Parathyroid adenoma (tissue), 2 donors: ENCODE measurements around the gene N4BP3.

Source experiments
- H2AFZ ChIP-seq: fragments of 300-600 bp; sonication (generic); one replicate; pipeline ENCODE4 v1.7.0; 2017; ENCODE audit warnings: antibody characterized with exemption, mild to moderate bottlenecking
- H3K27ac ChIP-seq: fragments of 300-600 bp; sonication (generic); one replicate; pipeline ENCODE4 v1.7.0; 2017
- H3K27me3 ChIP-seq: fragments of 300-600 bp; sonication (generic); one replicate; pipeline ENCODE4 v1.7.0; 2017; ENCODE audit warnings: low read length; ENCODE audit not compliant: control insufficient read depth, insufficient read depth
- H3K36me3 ChIP-seq: fragments of 300-600 bp; sonication (generic); one replicate; pipeline ENCODE4 v1.7.0; 2017; ENCODE audit warnings: low read length; ENCODE audit not compliant: control insufficient read depth, insufficient read depth
- H3K4me1 ChIP-seq: fragments of 300-600 bp; sonication (generic); one replicate; pipeline ENCODE4 v1.7.0; 2017; ENCODE audit warnings: control low read depth
- H3K4me2 ChIP-seq: fragments of 300-600 bp; sonication (generic); one replicate; pipeline ENCODE4 v1.7.0; 2017; ENCODE audit warnings: low read length
- H3K4me3 ChIP-seq: fragments of 300-600 bp; sonication (generic); one replicate; pipeline ENCODE4 v1.7.0; 2017; ENCODE audit warnings: low read depth, low read length
- H3K79me2 ChIP-seq: fragments of 300-600 bp; sonication (generic); one replicate; pipeline ENCODE4 v1.7.0; 2017; ENCODE audit warnings: control low read depth
- H3K9ac ChIP-seq: fragments of 300-600 bp; sonication (generic); one replicate; pipeline ENCODE4 v1.7.0; 2017; ENCODE audit warnings: mild to moderate bottlenecking
- H3K9me3 ChIP-seq: fragments of 300-600 bp; sonication (generic); one replicate; pipeline ENCODE4 v1.7.0; 2017; ENCODE audit warnings: low read length; ENCODE audit not compliant: control insufficient read depth
- TF ChIP-seq, protein P1 (sequence below): fragments of 300-600 bp; sonication (generic); IDR thresholded peaks from one replicate; pipeline ENCODE4 v1.7.0; 2017; ENCODE audit warnings: antibody characterized with exemption, mild to moderate bottlenecking
- donor health status: primary hyperparathyroidism.

Gene N4BP3

DNA sequence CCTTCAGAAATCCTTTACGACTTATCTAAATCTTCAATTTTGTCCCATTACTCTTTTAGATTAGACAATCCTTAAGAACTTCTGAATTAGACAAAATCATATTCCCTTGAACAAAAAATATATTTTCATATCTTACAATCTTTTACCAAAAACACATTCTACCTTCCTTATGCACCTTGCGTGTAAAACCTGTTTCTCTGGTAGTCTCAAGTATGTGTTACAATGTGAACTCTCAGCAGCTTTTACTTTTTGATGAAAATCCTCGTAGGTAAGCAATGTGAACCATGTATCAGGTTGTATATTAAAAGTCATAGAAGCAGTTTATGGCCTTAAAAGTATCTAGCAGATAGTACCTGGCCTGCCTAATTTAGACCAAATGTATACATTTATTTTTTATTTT, 61.1 kb downstream of the N4BP3 start:
- H3K9ac ChIP-seq: no peak overlapping the region
- no peaks in the 10 kb centered on the region for H3K36me3 ChIP-seq
- no peaks in the 10 kb centered on the region for H3K4me1 ChIP-seq
- no peak overlapping the region for H2AFZ ChIP-seq
- no peak overlapping the region for H3K4me3 ChIP-seq
- TF ChIP-seq, protein P1, sequence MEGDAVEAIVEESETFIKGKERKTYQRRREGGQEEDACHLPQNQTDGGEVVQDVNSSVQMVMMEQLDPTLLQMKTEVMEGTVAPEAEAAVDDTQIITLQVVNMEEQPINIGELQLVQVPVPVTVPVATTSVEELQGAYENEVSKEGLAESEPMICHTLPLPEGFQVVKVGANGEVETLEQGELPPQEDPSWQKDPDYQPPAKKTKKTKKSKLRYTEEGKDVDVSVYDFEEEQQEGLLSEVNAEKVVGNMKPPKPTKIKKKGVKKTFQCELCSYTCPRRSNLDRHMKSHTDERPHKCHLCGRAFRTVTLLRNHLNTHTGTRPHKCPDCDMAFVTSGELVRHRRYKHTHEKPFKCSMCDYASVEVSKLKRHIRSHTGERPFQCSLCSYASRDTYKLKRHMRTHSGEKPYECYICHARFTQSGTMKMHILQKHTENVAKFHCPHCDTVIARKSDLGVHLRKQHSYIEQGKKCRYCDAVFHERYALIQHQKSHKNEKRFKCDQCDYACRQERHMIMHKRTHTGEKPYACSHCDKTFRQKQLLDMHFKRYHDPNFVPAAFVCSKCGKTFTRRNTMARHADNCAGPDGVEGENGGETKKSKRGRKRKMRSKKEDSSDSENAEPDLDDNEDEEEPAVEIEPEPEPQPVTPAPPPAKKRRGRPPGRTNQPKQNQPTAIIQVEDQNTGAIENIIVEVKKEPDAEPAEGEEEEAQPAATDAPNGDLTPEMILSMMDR: no peak
- no peaks in the 10 kb centered on the region for H3K79me2 ChIP-seq
- H3K9me3 ChIP-seq: no peaks in the 10 kb centered on the region
- no peaks in the 10 kb centered on the region for H3K27me3 ChIP-seq
- H3K27ac ChIP-seq: no peak overlapping the region
- no peak overlapping the region for H3K4me2 ChIP-seq
